NCI-H1105 (cell line): ENCODE data around the gene RAB12.
A peak's percentile ranks its signal among the peaks of the same experiment; 100 is the strongest.

Source experiments
- DNase-seq: peaks from one replicate; lab custom pipeline; 2025; lab: John Stamatoyannopoulos, UW

The RAB12 gene

GRCh38 chr18:8685141-8685913 lies 76.1 kb downstream of the RAB12 start:
- DNase-seq, result peak; percentile 18

GRCh38 chr18:8685914-8686216 lies 76.6 kb downstream of the RAB12 start:
- no peak for DNase-seq

GRCh38 chr18:8686611-8687010 lies 77.4 kb downstream of the RAB12 start:
- DNase-seq, result no peak

- DNase-seq, result no peak
Measured at GRCh38 chr18:8688216-8688800, 79.1 kb downstream of the RAB12 start.

GRCh38 chr18:8688816-8689215 lies 79.6 kb downstream of the RAB12 start:
- no peak for DNase-seq
